H9 (cell line): ENCODE data around the gene ZHX3. TPM values are rescaled to one million over a fixed set of nuclear protein-coding genes. Genes with fewer than 3 reads are reported as not detected.

Experiments
- DNase-seq: peaks from one replicate; pipeline ENCODE4 v3.0.0-alpha.2; 2017
- H2AFZ ChIP-seq: one replicate; pipeline ENCODE4 v1.6.1; 2013; ENCODE audit warnings: mild to moderate bottlenecking, low read length, control low read depth, moderate library complexity
- H2AK5ac ChIP-seq: 2 replicates; pipeline ENCODE4 v1.6.1; 2013; ENCODE audit warnings: low read length, control low read depth, mixed read lengths; ENCODE audit not compliant: insufficient read length
- H2BK120ac ChIP-seq: one replicate; pipeline ENCODE4 v1.6.1; 2013; ENCODE audit warnings: low read depth, mild to moderate bottlenecking, low read length, control low read depth, inconsistent platforms; ENCODE audit not compliant: poor library complexity, severe bottlenecking
- H2BK12ac ChIP-seq: 2 replicates; pipeline ENCODE4 v1.6.1; 2013; ENCODE audit warnings: low read length, control low read depth, mixed read lengths, low read depth; ENCODE audit not compliant: insufficient read length
- H2BK15ac ChIP-seq: 2 replicates; pipeline ENCODE4 v1.6.1; 2013; ENCODE audit warnings: low read depth, low read length, control low read depth
- H2BK20ac ChIP-seq: one replicate; pipeline ENCODE4 v1.6.1; 2013; ENCODE audit warnings: low read depth, mild to moderate bottlenecking, low read length, control low read depth, inconsistent platforms; ENCODE audit not compliant: poor library complexity, severe bottlenecking
- H2BK5ac ChIP-seq: 2 replicates; pipeline ENCODE4 v1.6.1; 2013; ENCODE audit warnings: low read length, control low read depth, mixed read lengths; ENCODE audit not compliant: insufficient read length
- H3K14ac ChIP-seq: 2 replicates; pipeline ENCODE4 v1.6.1; 2013; ENCODE audit warnings: low read length, control low read depth; ENCODE audit not compliant: insufficient read depth
- H3K18ac ChIP-seq: 2 replicates; pipeline ENCODE4 v1.6.1; 2013; ENCODE audit warnings: low read depth, mild to moderate bottlenecking, mixed read lengths, low read length, control low read depth; ENCODE audit not compliant: insufficient read length
- H3K23ac ChIP-seq: 2 replicates; pipeline ENCODE4 v1.6.1; 2013; ENCODE audit warnings: low read length, control low read depth, mixed read lengths, low read depth; ENCODE audit not compliant: insufficient read length
- H3K23me2 ChIP-seq: 2 replicates; pipeline ENCODE4 v1.6.1; 2013; ENCODE audit warnings: low read depth, mild to moderate bottlenecking, mixed read lengths, low read length, control low read depth; ENCODE audit not compliant: insufficient read length, poor library complexity, severe bottlenecking
- H3K27ac ChIP-seq: 2 replicates; pipeline ENCODE4 v1.5.1; 2013; ENCODE audit warnings: low read length, control low read depth, mixed read lengths, low read depth; ENCODE audit not compliant: insufficient read length
- H3K27me3 ChIP-seq: 2 replicates; pipeline ENCODE4 v1.6.1; 2013; ENCODE audit warnings: low read length, control low read depth, inconsistent platforms; ENCODE audit not compliant: insufficient read depth
- H3K4ac ChIP-seq: 2 replicates; pipeline ENCODE4 v1.6.1; 2013; ENCODE audit warnings: low read depth, mild to moderate bottlenecking, control low read depth, inconsistent platforms, low read length, moderate library complexity
- H3K4me1 ChIP-seq: 2 replicates; pipeline ENCODE4 v1.6.1; 2013; ENCODE audit warnings: low read length, control low read depth, inconsistent platforms; ENCODE audit not compliant: insufficient read depth
- H3K4me2 ChIP-seq: 2 replicates; pipeline ENCODE4 v1.6.1; 2013; ENCODE audit warnings: low read length, control low read depth, mixed read lengths; ENCODE audit not compliant: insufficient read length, insufficient read depth
- H3K56ac ChIP-seq: 2 replicates; pipeline ENCODE4 v1.6.1; 2013; ENCODE audit warnings: low read depth, mild to moderate bottlenecking, mixed read lengths, low read length, control low read depth; ENCODE audit not compliant: insufficient read length
- H3K79me1 ChIP-seq: 2 replicates; pipeline ENCODE4 v1.6.1; 2013; ENCODE audit warnings: low read depth, mild to moderate bottlenecking, moderate library complexity, low read length, control low read depth, inconsistent platforms; ENCODE audit not compliant: insufficient read depth, poor library complexity, severe bottlenecking
- H3K79me2 ChIP-seq: 2 replicates; pipeline ENCODE4 v1.6.1; 2013; ENCODE audit warnings: low read length, control low read depth, inconsistent platforms; ENCODE audit not compliant: insufficient read depth
- H3K9ac ChIP-seq: 2 replicates; pipeline ENCODE4 v1.6.1; 2013; ENCODE audit warnings: low read length, control low read depth, mixed read lengths; ENCODE audit not compliant: insufficient read length; ENCODE audit errors: extremely low read depth
- H3K9me3 ChIP-seq: one replicate; pipeline ENCODE4 v1.6.1; 2013; ENCODE audit warnings: low read depth, low read length, inconsistent platforms; ENCODE audit not compliant: control insufficient read depth
- H3T11ph ChIP-seq: one replicate; pipeline ENCODE4 v1.6.1; 2013; ENCODE audit warnings: mild to moderate bottlenecking, low read length, control low read depth, inconsistent platforms
- H4K20me1 ChIP-seq: one replicate; pipeline ENCODE4 v1.6.1; 2013; ENCODE audit not compliant: control insufficient read depth, insufficient read length, insufficient read depth
- H4K5ac ChIP-seq: 2 replicates; pipeline ENCODE4 v1.6.1; 2013; ENCODE audit warnings: low read depth, mild to moderate bottlenecking, mixed read lengths, low read length, control low read depth; ENCODE audit not compliant: insufficient read length
- H4K8ac ChIP-seq: replicated peaks from 2 replicates; pipeline ENCODE4 v1.6.1; 2013; ENCODE audit warnings: low read length, control low read depth, mixed read lengths, low read depth; ENCODE audit not compliant: insufficient read length
- H4K91ac ChIP-seq: 2 replicates; pipeline ENCODE4 v1.6.1; 2013; ENCODE audit warnings: low read depth, mild to moderate bottlenecking, moderate library complexity, mixed read lengths, low read length, control low read depth; ENCODE audit not compliant: insufficient read length
- H3K27ac Mint-ChIP-seq, 3 experiments: 2 replicates in 2 of 3; 3 replicates in 1 of 3; pipeline ENCODE4 v1.8.0; 2020 to 2021; ENCODE audit warnings: mixed read lengths in 3 of 3, mild to moderate bottlenecking in 1 of 3, moderate library complexity in 1 of 3
- H3K27me3 Mint-ChIP-seq: 2 replicates; pipeline ENCODE4 v1.8.0; 2021; ENCODE audit warnings: low read depth, mild to moderate bottlenecking, moderate library complexity, mixed read lengths
- H3K36me3 Mint-ChIP-seq, 3 experiments: 2 replicates in 2 of 3; 3 replicates in 1 of 3; pipeline ENCODE4 v1.8.0; 2020 to 2021; ENCODE audit warnings: low read depth in 3 of 3, mixed read lengths in 3 of 3; ENCODE audit not compliant: insufficient read depth in 1 of 3
- H3K4me1 Mint-ChIP-seq, 2 experiments: 2 replicates each; pipeline ENCODE4 v1.8.0; 2020; ENCODE audit warnings: mixed read lengths in 2 of 2
- H3K4me3 Mint-ChIP-seq, 2 experiments: 2 replicates in 1 of 2; 3 replicates in 1 of 2; pipeline ENCODE4 v1.8.0; 2020 to 2021; ENCODE audit warnings: mild to moderate bottlenecking in 2 of 2, mixed read lengths in 2 of 2, moderate library complexity in 1 of 2
- H3K9me3 Mint-ChIP-seq, 2 experiments: 2 replicates in 1 of 2; 3 replicates in 1 of 2; pipeline ENCODE4 v1.8.0; 2020; ENCODE audit warnings: mild to moderate bottlenecking in 2 of 2, mixed read lengths in 2 of 2, moderate library complexity in 1 of 2
- CTCF ChIP-seq: fragments of 200-600 bp; sonication (generic); conservative IDR thresholded peaks from 3 replicates; pipeline ENCODE4 v1.8.0; 2021; ENCODE audit warnings: antibody characterized with exemption, mild to moderate bottlenecking
- WGBS: extraction: QIAGEN DNeasy Blood & Tissue Kit; methylation state at CpG from one replicate; pipeline ENCODE4 v1.1.7; 2013; ENCODE audit warnings: missing lambda C conversion rate, low lambda C conversion rate, mixed read lengths; ENCODE audit not compliant: insufficient read length; ENCODE audit errors: extremely low coverage; 5-methylcytosine and 5-hydroxymethylcytosine counted together
- total RNA-seq: library from RNA; stranded (reverse); gene quantifications from 2 replicates; pipeline ENCODE4 v1.2.1, GENCODE V29; 2021

ZHX3 gene
- total RNA-seq, 1 experiment from 2014 or later, result 4.4 TPM

DNA sequence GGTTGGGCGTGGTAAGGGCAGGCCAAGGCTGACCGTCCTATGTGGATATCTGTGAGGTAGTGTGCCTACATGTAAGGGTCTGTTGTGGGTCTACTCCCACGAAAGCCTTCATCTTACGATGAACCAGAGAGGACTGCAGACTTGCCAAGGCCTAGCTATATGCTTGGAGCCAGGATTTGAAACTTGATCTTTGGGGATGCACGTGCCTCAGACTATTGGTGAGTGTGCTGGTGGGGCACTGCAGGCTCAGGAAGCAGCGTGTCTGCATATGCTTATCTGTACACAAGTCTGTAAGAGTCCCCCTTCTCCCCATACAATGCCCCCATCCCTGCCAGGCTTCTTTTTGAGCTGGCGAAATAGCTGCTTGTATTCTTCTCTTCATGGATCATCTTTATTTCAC, 162.3 kb downstream of the ZHX3 start:
- H3K18ac ChIP-seq, result no peak overlapping the region

More for the DNA sequence above, 162.3 kb downstream of the ZHX3 start:
- Histone ChIP-seq H3K4ac (no peak overlapping the region), H3K4me2 (no peak overlapping the region), H3K27me3 (no peaks in the 10 kb centered on the region), H3K9me3 (no peaks in the 10 kb centered on the region), H3K79me2 (peaks cover 54% of the 10 kb centered on the region; the same call in 1 of the 2 replicates), H4K20me1 (peaks cover 2% of the 10 kb centered on the region), H2BK20ac (no peak overlapping the region), H2BK15ac (no peak overlapping the region), H2AFZ (no peak overlapping the region), H3K56ac (no peak overlapping the region), H4K91ac (no peak overlapping the region), H2BK12ac (no peak overlapping the region), H4K8ac (no peak overlapping the region), H3K79me1 (peaks cover 17% of the 10 kb centered on the region), H4K5ac (no peak overlapping the region), H2AK5ac (no peak overlapping the region), H2BK120ac (no peak overlapping the region), H3K14ac (no peak overlapping the region), H3K4me1 (peaks cover 7% of the 10 kb centered on the region), H3K23me2 (no peaks in the 10 kb centered on the region), H2BK5ac (no peak overlapping the region), H3T11ph (no peak overlapping the region), H3K23ac (no peak overlapping the region), H3K27ac (no peak overlapping the region), H3K9ac (no peak overlapping the region)
- Mint-ChIP-seq H3K4me1 (peaks cover 53 to 59% of the 10 kb centered on the region in 2 experiments), H3K27ac (peak overlapping the region in 1 of 3 experiments; percentile 68; a peak in 2 of 7 replicates), H3K9me3 (no peaks in the 10 kb centered on the region), H3K4me3 (no peak overlapping the region), H3K36me3 (peaks cover 9 to 16% (median 11%) of the 10 kb centered on the region in 3 experiments), H3K27me3 (peaks cover 2% of the 10 kb centered on the region; the same call in 1 of the 2 replicates)
- no peak for DNase-seq
- TF ChIP-seq CTCF, result no peak
- WGBS, result no CpG with 5 or more reads among the region's 7 CpGs
